ENCODE measurements around the gene CDKN2D.
"Not testable (repeated sequence)": the region's sequence is repeated elsewhere in the genome, so short reads cannot be mapped to it uniquely, and the experiment has no call there.

The CDKN2D gene

DNA sequence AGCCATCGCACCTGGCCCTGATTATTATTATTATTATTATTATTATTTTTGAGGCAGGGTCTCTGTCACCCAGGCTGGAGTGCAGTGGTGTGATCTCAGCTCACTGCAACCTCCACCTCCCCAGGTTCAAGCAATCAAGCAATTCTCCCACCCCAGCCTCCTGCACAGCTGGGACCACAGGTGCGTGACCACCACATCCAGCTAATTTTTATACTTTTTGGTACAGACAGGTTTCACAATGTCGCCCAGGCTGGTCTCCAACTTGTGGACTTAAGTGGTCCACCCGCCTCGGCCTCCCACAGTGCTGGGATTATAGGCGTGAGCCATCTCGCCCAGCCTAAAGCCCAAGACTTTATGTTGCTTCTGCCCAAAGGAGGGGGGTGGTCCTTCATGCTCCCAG is 24.4 kb upstream of the CDKN2D start:
- no peak overlapping the region for H3K27ac Mint-ChIP-seq
- no peaks in the 10 kb centered on the region for H3K9me3 Mint-ChIP-seq
- DNase-seq = no peak
- H3K4me1 Mint-ChIP-seq (ENCODE audit: low read depth) = peaks cover 19% of the 10 kb centered on the region
- no peaks in the 10 kb centered on the region for H3K27me3 Mint-ChIP-seq
- no peak overlapping the region for H3K4me3 Mint-ChIP-seq
- H3K36me3 Mint-ChIP-seq (ENCODE audit: low read depth) = no peaks in the 10 kb centered on the region

DNA sequence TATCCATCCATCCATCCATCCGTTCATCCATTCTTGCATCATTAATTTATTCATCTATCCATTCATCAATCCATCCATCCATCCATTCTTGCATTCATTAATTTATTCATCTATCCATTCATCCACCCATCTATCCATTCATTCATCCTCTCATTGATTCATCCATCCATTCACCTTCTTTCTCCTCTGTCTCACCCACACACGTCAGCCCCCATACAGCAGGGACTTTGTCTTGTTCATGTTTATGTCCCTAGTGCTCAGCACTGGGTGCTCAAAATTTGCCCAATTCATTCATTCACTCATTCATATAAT is 19.0 kb upstream of the CDKN2D start:
- peaks cover 6% of the 10 kb centered on the region for H3K4me1 Mint-ChIP-seq (ENCODE audit: low read depth)
- H3K27me3 Mint-ChIP-seq = peaks cover 7% of the 10 kb centered on the region
- DNase-seq = no peak
- no peak overlapping the region for H3K27ac Mint-ChIP-seq
- H3K36me3 Mint-ChIP-seq (ENCODE audit: low read depth) = no peaks in the 10 kb centered on the region
- H3K4me3 Mint-ChIP-seq = no peak overlapping the region
- no peaks in the 10 kb centered on the region for H3K9me3 Mint-ChIP-seq

DNA sequence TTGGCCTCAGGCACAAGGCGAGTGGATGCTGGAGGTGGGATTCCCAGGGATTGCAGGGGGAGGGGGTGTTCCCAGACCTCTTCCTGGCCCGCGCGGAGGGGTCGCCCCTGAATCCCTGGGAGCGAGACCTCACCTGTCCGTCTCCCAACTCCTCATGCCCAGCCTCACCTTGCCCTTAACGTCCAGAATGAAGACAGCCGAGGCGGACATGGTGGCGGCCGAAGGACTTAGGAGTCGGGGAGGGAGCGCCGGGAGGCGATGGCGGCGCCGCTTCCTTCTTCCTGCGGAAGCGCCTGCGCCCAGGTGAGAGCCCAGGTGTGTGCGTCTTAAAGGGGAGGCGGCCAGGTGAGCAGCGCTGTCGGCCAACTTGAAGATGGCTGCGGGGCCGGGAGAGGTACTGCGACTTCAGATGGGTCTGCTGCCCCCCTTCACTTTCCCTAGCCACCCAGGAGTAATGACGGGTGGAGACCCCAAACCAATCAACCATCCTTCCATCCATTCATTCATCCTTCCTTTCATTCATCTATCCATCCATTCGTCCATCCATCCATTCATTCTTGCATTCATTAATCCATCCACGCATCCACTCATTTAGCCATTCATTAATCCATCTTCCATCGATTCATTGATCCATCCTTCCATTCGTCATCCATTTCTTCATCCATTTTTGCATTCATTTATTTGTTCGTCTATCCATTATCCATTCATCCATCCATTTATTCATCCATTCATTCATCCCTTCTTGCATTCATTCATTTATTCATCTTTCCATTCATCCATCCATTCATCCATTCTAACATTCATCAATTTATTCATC is 18.5 kb upstream of the CDKN2D start, which contains the start of gene AP1M2:
AP1M2 (minus strand) TSS at position 291 of the 817 bp plus-strand sequence; CDS start at position 210, 81 bp downstream.
- H3K4me3 Mint-ChIP-seq = no peak within 1 kb of the TSS
- H3K9me3 Mint-ChIP-seq = no peaks in the 10 kb centered on the region
- H3K27me3 Mint-ChIP-seq = peaks cover 7% of the 10 kb centered on the region
- peaks cover 6% of the 10 kb centered on the region for H3K4me1 Mint-ChIP-seq (ENCODE audit: low read depth)
- no peak within 1 kb of the TSS for H3K27ac Mint-ChIP-seq
- H3K36me3 Mint-ChIP-seq (ENCODE audit: low read depth) = no peaks in the 10 kb centered on the region
- no peak for DNase-seq

GRCh38 chr19:10586396-10586795 is 17.6 kb upstream of the CDKN2D start:
- peaks cover 8% of the 10 kb centered on the region for H3K4me1 Mint-ChIP-seq (ENCODE audit: low read depth)
- no peak overlapping the region for H3K4me3 Mint-ChIP-seq
- peaks cover 7% of the 10 kb centered on the region for H3K27me3 Mint-ChIP-seq
- H3K27ac Mint-ChIP-seq = no peak overlapping the region
- no peaks in the 10 kb centered on the region for H3K9me3 Mint-ChIP-seq
- no peak for DNase-seq
- no peaks in the 10 kb centered on the region for H3K36me3 Mint-ChIP-seq (ENCODE audit: low read depth)

DNA sequence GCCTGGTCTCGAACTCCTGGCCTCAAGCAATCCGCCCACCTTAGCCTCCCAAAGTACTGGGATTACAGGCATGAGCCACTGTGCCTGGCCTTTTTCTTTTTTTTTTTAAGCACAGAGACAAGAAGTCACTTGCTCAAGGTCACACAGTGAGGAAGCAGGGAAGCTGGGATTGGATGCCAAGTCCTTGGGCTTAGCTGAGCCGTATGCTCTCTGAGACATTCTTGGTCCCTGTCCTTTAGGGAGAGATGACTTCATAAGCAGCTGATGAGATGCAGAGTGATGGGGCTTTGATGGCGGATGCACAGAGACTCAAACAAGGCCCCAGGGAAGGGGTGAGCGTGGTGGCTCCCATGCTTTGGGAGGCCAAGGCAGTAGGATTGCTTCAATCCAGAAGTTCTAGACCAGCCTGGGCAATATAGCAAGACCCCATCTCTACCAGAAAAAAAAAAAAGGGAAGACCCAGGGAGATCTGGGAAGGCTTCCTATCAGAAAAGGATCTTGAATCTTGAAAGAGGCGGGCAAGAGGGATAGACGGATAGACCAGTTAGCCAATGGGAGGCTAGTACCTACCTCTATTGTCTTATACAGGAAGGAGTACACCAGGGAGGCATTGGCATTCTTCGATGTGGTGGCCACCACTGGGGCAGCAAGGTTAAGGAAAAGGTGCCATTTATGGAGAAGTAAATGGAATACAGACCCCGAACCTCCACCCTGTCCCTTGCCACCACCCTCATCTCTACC is 14.4 kb upstream of the CDKN2D start:
- Mint-ChIP-seq H3K36me3 (ENCODE audit: low read depth) (no peaks in the 10 kb centered on the region), H3K4me3 (no peak overlapping the region), H3K27ac (no peak overlapping the region), H3K9me3 (no peaks in the 10 kb centered on the region), H3K27me3 (peaks cover 7% of the 10 kb centered on the region), H3K4me1 (ENCODE audit: low read depth) (peaks cover 14% of the 10 kb centered on the region)
- DNase-seq = no peak

- no peak for DNase-seq
- H3K4me1 Mint-ChIP-seq (ENCODE audit: low read depth) = peaks cover 8% of the 10 kb centered on the region
- no peaks in the 10 kb centered on the region for H3K9me3 Mint-ChIP-seq
- H3K27ac Mint-ChIP-seq = no peak overlapping the region
- H3K36me3 Mint-ChIP-seq (ENCODE audit: low read depth) = no peaks in the 10 kb centered on the region
- H3K4me3 Mint-ChIP-seq = no peak overlapping the region
- H3K27me3 Mint-ChIP-seq = no peaks in the 10 kb centered on the region
Observed at GRCh38 chr19:10582091-10582490, 13.3 kb upstream of the CDKN2D start.

GRCh38 chr19:10580979-10581631 is 12.3 kb upstream of the CDKN2D start:
- no peaks in the 10 kb centered on the region for H3K36me3 Mint-ChIP-seq (ENCODE audit: low read depth)
- H3K27ac Mint-ChIP-seq = peak overlapping the region; percentile 75
- DNase-seq = peak; percentile 93
- no peak overlapping the region for H3K4me3 Mint-ChIP-seq
- no peaks in the 10 kb centered on the region for H3K27me3 Mint-ChIP-seq
- H3K4me1 Mint-ChIP-seq (ENCODE audit: low read depth) = peaks cover 8% of the 10 kb centered on the region
- no peaks in the 10 kb centered on the region for H3K9me3 Mint-ChIP-seq

GRCh38 chr19:10577951-10578350 is 9.2 kb upstream of the CDKN2D start:
- no peak for DNase-seq
- Mint-ChIP-seq H3K27me3 (no peaks in the 10 kb centered on the region), H3K4me1 (ENCODE audit: low read depth) (peaks cover 8% of the 10 kb centered on the region), H3K36me3 (ENCODE audit: low read depth) (no peaks in the 10 kb centered on the region), H3K27ac (no peak overlapping the region), H3K4me3 (no peak overlapping the region), H3K9me3 (no peaks in the 10 kb centered on the region)

DNA sequence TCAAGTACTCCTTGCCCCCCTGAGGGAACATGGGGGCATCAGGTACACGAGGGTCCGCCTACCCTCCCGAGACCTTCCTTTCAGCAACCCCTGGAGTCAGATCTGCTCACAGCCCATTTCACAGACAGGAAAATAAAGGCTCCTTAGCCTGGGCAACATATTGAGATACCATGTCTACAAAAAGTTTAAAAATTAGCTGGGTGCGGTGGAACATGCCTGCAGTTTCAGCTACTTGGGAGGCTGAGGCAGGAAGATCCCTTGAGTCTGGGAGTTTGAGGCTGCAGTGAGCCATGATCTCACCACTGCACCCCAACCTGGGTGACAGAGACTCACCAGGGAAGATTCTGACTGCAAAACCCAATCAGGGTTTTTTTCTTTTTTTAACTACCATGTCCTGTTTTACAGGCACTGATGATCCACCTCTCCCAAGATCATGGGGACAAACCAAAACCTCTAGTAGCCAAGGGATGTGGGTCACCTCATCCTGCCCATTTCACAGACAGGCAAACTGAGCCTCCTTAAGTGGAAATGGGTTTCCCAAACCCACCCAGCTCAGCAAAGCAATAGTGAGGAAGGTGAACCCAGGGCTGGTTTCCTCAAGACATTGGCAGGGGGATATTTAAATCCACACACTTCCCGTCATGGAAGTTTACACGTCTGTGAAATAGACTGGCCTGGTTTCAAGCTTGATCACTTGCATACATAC is 6.4 kb upstream of the CDKN2D start:
- Mint-ChIP-seq H3K27me3 (no peaks in the 10 kb centered on the region), H3K36me3 (ENCODE audit: low read depth) (no peaks in the 10 kb centered on the region), H3K4me3 (no peak overlapping the region), H3K4me1 (ENCODE audit: low read depth) (peaks cover 8% of the 10 kb centered on the region), H3K27ac (no peak overlapping the region), H3K9me3 (no peaks in the 10 kb centered on the region)
- no peak for DNase-seq

- Mint-ChIP-seq H3K9me3 (no peaks in the 10 kb centered on the region), H3K36me3 (ENCODE audit: low read depth) (peaks cover under 1% of the 10 kb centered on the region), H3K27me3 (no peaks in the 10 kb centered on the region), H3K4me1 (ENCODE audit: low read depth) (peaks cover 13% of the 10 kb centered on the region), H3K27ac (no peak overlapping the region), H3K4me3 (no peak overlapping the region)
- DNase-seq = no peak
Observed at GRCh38 chr19:10574462-10574861, 5.7 kb upstream of the CDKN2D start.

DNA sequence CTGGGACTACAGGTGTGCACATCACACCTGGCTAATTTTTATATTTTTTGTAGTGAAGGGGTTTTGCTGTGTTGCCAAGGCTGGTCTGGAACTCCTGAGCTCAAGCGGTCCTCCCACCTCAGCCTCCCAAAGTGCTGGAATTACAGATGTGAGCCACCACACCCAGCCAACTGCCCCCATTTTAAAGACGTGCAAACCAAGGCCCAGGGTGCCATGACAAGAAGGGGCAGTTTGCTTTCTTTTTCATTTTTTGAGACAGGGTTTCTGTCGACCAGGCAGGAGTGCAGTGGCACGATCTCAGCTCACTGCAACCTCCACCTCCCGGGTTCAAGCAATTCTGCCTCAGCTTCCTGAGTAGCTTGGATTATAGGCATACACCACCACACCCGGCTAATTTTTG is 5.0 kb upstream of the CDKN2D start:
- not testable (repeated sequence) for DNase-seq; H3K36me3 Mint-ChIP-seq (ENCODE audit: low read depth); H3K27ac Mint-ChIP-seq; H3K27me3 Mint-ChIP-seq; H3K9me3 Mint-ChIP-seq; H3K4me3 Mint-ChIP-seq
- peaks cover 17% of the 10 kb centered on the region for H3K4me1 Mint-ChIP-seq (ENCODE audit: low read depth)

DNA sequence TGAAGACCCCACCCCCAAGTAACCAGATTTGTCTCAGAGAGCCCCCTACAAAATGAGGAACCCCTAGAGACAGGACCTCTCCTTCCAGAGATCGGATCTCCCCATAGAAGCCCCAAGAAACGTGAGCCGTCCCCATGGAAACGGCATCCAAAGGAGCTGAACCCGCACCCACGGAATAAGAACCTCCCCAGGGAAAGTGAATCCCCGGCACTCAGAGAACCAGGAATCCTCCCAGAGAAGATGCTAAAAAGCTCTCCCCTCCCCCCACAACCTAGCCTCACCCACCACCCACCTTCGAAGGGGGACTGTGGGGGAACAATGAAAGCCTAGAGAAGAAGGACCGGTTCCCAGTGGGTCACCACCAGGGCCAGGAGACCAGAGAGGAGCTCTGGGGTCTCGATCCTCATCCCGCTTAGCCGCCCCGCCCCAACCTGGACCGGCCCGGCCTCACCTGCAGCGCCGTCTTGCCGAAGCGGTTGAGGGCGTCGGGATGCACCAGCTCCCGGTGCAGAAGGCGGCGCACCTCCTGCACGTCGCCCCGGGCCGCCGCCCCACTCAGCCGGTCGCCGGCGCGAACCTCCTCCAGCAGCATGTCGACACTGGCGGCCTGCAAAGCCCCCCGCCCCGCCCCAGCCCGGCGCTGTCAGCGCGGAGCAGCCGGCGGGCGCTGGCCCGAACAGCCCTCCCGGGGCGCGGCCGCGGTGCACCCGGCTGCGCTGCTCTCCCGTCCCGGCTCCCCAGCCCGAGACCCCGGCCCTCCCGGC is 535 bp downstream of the CDKN2D start:
- H3K36me3 Mint-ChIP-seq (ENCODE audit: low read depth) = peaks cover 42% of the 10 kb centered on the region
- H3K27ac Mint-ChIP-seq = peak overlapping the region; percentile 94
- H3K9me3 Mint-ChIP-seq = no peaks in the 10 kb centered on the region
- peak overlapping the region; percentile 91 for H3K4me3 Mint-ChIP-seq
- peaks cover 45% of the 10 kb centered on the region for H3K4me1 Mint-ChIP-seq (ENCODE audit: low read depth)
- no peaks in the 10 kb centered on the region for H3K27me3 Mint-ChIP-seq
- peak; percentile 50 for DNase-seq

DNA sequence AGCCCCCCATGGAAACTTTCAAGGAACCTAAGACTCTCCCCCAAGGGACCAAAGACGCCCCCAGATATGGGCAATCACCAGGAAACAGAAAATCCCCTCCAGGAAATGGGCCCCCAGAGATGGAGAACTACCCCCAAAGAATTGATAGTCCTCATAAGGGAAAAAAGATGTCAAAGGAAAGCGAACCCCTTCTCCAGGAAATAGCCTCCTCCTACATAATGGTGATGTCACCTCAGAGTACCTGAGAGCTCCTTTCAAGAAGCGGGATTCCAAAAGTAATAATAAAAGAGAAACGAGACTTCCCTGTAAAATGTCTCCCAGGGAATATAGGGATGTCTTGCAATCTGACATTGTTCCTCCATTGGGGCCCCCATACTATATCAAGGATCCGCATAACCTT is 1.1 kb downstream of the CDKN2D start:
- Mint-ChIP-seq H3K36me3 (ENCODE audit: low read depth) (peaks cover 44% of the 10 kb centered on the region), H3K9me3 (no peaks in the 10 kb centered on the region), H3K27me3 (no peaks in the 10 kb centered on the region), H3K4me1 (ENCODE audit: low read depth) (peaks cover 46% of the 10 kb centered on the region), H3K27ac (peak overlapping the region; percentile 94), H3K4me3 (peak overlapping the region; percentile 91)
- DNase-seq = no peak
